Activated CD8-positive, alpha-beta memory T cell treated with anti-CD3 and anti-CD28 coated beads for 4 hours (primary cell): ENCODE measurements around the gene ZBTB7B.
A peak's percentile ranks its signal among the peaks of the same experiment; 100 is the strongest.

ENCODE experiments used
- DNase-seq, 2 donors: peaks; one replicate each; pipeline ENCODE4 v3.0.0-alpha.2; 2020; ENCODE audit warnings: low read depth in 2 of 2

The ZBTB7B gene

GRCh38 chr1:155038602-155039307 is 36.2 kb downstream of the ZBTB7B start:
- DNase-seq = no peak

DNA sequence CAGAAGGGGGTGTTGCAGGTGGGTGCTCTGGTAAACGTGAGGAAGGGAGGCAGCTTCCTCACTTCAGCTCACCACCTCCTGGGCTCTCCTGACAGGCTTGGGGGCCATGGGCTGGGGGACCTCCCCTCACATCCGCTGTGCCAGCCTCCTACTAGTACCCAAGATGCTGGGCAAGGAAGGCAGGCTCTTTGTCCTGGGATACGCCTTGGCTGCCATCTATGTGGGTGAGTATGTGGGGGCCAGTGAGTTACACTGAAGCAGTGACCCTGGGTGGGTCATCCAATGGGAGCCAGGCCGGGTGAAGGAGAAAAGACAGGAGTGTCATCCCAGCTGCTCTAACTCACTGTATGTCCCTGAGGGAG is 36.7 kb downstream of the ZBTB7B start:
- no peak for DNase-seq

DNA sequence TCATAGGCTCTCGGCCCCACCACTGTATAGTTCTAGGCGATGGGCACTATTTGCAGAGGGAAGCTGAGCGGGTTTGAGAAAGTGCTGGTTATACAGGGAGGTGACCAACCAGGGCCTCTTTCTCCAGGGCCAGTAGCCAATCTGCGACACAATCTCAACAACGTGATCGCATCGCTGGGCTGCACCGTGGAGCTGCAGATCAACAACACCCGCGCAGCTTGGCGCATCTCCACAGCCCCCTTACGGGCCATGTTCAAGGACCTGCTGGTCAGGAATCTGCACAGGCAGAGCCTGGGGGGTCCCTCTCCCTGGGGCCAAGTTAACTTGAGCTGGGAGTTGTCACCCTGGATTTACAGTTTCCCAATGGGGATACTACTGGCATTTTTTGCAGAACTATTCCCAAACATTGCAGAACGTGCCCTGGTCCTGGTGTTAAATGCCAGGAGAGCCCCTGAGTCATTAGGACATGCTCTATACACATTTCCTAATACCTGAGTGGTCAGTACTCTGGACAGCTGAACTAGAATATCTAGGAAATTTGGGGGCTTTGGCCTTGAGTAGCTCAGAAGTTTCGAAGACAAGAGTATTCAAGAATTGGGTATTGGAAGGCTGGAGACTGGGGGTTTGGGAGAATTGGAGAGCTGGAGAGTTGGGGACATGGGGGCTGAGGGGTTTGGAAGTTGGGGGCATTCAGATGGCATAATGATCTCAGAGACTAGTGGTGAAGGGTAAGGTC is 37.9 kb downstream of the ZBTB7B start:
- no peak for DNase-seq

DNA sequence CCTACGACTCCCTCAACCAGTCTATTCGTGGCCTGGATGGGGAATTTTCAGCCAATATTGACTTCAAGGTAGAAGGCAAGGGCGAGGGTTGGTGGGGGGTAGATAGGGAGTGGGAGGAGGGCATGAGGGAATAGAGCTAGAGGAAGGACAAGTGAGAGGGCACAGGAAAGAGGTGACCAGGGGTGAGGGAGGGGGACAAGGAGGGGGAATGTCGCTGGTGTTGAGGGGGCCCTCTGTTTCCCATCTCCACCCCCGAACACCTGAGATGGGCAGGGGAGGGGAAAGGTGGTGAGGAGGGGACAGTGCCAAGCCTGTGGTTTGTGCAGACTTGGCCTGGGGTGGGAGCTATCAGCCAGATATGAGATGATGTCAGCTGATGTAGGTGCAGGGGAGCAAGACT is 40.2 kb downstream of the ZBTB7B start:
- no peak for DNase-seq

DNA sequence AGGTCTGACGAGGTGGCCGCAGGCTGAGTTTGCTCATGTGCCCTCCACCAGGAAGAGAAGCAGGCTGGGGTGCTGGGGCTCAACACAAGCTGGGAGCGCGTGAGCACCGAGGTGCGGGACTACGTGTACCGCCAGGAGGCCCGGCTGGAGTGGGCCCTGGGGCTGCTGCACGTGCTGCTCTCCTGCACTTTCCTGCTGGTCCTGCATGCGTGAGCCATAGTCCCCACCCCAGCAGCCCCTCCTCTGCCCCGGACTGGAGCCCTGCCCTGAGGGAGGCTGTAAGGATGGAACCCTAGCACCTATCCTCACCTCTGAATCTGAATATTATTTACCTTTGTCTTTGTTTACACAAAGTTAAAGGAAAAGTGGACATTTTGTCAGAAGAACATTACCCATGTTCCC is 40.7 kb downstream of the ZBTB7B start:
- no peak for DNase-seq

DNA sequence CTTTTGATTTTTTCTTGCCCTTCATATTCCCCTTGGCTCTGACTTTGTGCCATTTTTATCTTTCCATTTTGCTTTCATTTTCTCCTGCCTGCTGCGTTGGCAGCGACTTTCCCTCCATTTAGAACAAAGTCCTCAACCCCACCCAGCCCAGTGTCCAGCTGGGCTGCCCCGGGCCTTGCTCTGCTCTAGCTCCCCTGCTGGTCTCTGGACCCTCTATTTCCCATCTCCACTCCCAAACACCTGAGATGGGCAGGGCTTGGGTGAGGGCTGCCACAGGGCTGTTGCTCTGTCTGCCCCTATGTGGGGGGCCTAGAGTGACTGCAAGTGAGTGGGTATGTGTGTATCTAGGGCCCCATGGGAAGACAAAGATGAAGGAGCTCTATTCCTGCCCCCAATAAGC is 41.2 kb downstream of the ZBTB7B start:
- DNase-seq = no peak

GRCh38 chr1:155044365-155044764 is 41.8 kb downstream of the ZBTB7B start:
- DNase-seq = no peak

- DNase-seq = no peak
These were observed 42.4 kb downstream of the ZBTB7B start for GRCh38 chr1:155044812-155045657.

DNA sequence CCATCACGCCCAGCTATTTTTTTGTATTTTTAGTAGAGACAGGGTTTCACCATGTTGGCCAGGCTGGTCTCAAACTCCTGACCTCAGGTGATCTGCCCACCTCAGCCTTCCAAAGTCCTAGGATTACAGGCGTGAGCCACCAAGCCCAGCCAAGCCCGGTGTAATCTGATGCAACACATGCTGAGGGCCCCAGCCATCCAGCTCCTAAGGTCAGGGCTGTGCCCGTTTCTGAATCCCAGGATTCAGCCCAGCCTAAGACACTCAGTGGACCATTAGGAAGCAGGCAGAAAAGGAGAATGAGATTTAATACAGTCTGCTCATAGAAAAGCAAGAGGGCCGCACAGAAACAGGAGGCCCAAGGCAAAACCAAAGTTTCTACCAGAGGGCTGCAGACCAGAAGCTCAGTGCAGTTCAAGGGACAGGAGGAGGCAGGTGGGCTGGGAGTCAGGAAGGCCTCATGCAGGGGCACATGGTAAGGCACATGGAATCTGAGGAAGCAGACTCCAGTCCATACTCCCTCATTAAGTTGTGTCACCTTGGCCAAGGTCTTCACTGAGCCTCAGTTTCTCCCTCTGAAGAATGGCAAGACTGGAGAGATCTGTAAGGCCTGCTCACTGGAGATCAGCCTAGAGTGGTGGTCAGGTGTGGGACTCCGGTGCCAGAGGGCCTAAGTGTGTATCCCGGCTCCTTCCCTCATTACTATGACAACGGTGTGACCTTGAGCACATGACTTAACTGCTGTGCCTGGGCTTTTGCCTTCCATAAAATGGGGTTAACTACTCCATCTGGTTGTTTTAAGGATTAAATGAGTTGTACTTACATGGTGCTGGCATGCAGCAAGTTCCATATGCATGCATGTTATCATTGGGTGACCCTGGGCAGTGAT is 46.1 kb downstream of the ZBTB7B start:
- DNase-seq = no peak

GRCh38 chr1:155049651-155050559 is 47.3 kb downstream of the ZBTB7B start:
- no peak for DNase-seq

DNA sequence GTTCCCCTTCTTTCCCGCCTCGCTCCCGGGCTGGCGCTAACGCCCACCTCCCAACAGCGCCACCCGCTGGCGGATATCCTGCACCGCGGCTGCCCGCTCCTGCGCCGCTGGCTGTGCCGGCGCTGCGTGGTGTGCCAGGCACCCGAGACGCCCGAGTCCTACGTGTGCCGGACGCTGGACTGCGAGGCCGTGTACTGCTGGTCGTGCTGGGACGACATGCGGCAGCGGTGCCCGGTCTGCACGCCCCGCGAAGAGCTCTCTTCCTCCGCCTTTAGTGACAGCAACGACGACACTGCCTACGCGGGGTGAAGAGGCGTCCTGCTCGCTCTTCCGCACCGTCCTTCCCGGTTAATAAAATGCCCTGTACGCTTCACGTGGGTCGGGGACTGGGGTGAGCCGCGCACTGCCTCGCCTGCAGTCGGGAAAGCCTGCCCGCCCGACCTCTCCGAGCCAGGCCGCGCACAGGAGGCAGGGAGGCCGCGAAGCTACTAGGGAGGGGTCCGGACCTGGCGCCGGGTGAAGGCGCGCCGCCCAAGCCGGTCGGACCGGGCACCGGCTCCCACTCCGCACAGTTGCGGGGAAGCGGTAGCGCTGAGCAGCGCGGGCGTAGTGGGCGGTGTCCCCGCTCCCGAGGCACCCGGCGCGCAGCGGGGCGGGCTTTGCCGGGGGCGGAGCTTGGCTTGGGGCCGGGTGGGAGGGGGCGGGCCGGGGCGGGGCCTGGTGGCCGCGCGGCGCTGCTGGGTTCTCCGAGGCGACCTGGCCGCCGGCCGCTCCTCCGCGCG is 48.1 kb downstream of the ZBTB7B start, which contains the start of gene ADAM15:
TSS of gene ADAM15 (plus strand) at position 757 of the 782 bp plus-strand sequence. CDS start 71 bp downstream, outside the sequence.
- peak in 1 of 2 donors; percentile 55 for DNase-seq

GRCh38 chr1:155051342-155051776 is 48.8 kb downstream of the ZBTB7B start:
- no peak for DNase-seq

GRCh38 chr1:155051777-155052398 is 49.3 kb downstream of the ZBTB7B start:
- no peak for DNase-seq

- no peak for DNase-seq
These were observed 50.1 kb downstream of the ZBTB7B start for GRCh38 chr1:155052439-155053395.

DNA sequence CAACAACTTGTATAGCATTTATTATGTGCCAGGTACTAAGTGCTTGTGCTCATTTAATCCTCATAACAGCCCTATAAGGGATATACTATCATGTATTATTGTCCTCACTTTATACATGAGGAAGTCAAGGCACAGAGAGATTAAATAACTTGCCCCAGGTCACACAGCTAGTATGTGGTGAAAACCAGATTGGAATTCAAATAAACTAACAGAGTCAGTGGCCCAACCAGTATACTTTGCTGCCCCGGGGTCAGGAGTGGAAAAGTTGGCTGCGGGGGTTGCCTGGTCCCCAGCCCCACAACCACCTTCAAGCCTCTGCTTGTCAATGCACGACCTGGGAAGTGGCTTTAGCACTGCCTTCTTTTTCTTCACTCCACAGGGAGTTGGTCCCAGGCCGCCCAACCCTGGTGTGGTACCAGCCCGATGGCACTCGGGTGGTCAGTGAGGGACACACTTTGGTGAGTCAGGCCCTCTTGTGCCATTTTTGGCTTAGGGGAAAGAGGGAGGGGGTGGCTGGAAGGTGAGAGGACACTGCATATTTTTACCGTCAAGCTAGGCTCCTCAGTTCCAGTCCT is 51.0 kb downstream of the ZBTB7B start:
- DNase-seq = no peak

DNA sequence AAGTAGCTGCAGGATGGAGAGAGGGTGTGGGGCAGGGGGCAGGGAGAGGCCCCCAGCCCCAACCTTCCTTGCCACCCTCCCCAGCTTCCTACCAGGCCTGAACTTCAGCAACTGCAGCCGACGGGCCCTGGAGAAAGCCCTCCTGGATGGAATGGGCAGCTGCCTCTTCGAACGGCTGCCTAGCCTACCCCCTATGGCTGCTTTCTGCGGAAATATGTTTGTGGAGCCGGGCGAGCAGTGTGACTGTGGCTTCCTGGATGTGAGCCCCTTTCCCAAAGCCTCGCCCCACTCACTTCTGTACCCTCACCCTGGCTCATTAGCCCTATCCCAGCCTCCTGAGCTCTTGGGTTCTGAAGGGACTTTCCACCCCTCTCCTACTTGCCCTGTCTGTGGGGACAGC is 54.5 kb downstream of the ZBTB7B start:
- DNase-seq = no peak

GRCh38 chr1:155057788-155058211 is 55.2 kb downstream of the ZBTB7B start:
- no peak for DNase-seq
